Liver (tissue), 2 donors: Measurements from ENCODE around the gene TAS2R46.

Experiments used
- CTCF ChIP-seq: fragments of 150-350 bp; IDR thresholded peaks from 2 replicates; pipeline ENCODE4 v1.5.1; 2017; ENCODE audit warnings: improper control_type of control experiment, low read depth, low read length; ENCODE audit not compliant: missing input control
- MAX ChIP-seq: IDR thresholded peaks from 2 replicates; pipeline ENCODE4 v1.6.1; 2016; ENCODE audit warnings: antibody characterized with exemption
- donor health status: healthy.

DNA sequence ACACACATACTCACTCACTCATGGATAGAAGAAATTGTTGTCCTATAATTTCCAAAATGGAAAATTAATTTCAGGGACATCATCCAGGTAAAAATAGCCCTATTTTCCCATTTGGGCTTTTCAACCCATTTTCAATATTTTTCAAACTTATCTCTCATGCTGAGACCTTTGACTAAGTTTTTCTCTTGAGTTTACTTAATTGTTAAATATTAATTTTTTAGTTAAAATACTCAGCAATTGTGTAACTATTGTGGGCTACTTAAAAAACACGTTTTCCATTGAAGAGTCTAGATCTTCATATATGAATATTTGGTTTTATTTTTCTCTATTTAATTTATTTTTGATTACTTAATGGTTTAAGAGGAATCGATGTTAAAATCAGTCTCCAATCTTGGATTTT, 44.2 kb upstream of the TAS2R46 start:
- TF ChIP-seq CTCF (no peak), MAX (no peak)
